ENCODE results near the gene MARVELD3.

The MARVELD3 gene

DNA sequence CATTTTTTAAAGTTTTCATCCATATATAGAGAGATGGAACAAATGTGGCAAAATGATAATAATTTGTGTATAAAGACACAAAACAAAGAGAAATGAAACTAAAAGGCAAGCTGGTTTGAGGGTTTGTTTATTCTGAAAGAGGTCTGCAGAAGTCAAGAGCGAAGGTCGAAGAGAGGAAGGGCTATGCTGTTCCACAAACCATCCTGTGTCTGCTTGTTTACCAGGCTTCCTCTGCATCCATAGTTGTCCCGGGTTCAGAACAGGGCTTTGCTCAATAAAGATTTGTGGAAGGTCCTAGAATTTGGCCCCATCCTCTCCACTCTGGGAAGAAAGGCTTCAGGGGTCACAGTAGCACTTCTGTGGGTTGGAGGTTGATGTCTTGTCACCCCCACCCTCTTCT lies 2.4 kb upstream of the MARVELD3 start:
- DNase-seq = no peak

DNA sequence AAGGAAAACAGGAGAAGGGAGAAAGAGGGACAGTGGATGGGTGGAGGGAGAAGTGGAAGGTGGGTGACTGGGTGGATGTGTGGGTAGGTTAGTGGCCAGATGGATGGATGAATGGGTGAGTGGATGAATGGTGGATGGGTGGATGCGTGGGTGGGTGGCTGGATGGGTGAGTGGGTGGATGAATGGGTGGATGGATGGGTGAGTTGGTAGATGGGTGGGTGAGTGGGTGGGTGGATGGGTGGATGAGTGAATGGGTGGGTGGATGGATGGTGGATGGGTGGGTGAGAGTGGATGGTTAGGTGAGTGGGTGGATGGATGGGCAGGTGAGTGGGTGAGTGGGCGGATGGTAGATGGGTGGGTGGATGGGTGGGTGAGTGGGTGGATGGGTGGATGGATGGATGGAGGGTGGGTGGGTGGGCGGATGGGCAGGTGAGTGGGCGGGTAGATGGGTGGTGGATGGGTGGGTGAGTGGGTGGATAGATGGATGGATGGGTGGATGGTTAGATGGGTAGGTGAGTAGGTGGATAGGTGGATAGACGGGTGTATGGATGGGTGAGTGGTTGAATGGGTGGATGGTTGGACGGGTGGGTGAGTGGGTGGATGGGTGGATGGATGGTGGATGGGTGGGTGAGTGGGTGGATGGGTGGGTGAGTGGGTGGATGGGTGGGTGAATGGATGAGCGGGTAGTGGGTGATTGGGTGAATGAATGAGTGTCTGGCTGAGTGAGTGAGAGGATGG lies 702 bp upstream of the MARVELD3 start:
- no peak for DNase-seq

- DNase-seq = peak; percentile 8
Observed at GRCh38 chr16:71626858-71627213, 852 bp downstream of the MARVELD3 start.

DNA sequence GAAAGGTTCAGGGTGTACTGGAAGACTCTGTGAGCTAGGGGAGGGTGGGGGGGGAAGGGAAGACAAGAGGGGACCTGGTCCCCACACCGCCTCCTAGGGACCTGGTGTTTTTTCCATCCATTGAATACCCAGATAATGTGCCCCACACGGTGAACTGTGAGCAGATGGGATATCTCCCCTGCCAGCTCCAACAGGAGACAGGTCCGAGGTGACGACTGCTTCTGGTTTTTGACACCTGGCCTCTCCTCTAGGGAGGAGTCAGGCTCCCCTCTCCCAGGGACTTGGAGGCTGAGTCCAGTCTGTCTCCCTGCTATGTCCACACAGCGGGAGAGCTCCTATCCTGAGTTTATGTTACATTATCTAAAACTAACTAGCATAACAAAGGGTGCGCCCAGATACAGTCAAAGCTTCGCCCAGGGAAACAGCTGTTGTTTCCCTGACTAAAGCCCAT lies 1.8 kb downstream of the MARVELD3 start:
- DNase-seq = no peak

- no peak for DNase-seq
Observed at GRCh38 chr16:71628810-71629209, 2.8 kb downstream of the MARVELD3 start.

GRCh38 chr16:71629278-71630016 lies 3.5 kb downstream of the MARVELD3 start:
- DNase-seq = no peak

DNA sequence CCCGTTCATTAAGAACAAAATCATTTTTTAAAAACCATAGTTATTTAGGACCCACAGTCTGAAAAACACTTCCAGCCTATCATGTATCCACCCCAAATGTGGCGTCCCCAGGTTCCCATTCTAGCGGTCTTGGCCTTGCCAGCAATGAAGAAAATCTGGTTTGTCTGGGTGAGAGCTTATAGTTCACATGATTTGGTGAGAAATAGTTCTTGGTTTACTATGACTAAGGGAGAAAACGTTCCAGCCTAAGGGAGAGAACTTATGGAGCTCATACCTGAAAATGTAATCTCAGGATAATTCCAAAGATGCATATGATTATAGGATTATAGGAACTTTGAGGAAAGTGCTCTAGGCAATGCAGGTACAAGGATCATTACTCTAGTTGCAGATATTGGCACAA lies 4.8 kb downstream of the MARVELD3 start:
- no peak for DNase-seq

DNA sequence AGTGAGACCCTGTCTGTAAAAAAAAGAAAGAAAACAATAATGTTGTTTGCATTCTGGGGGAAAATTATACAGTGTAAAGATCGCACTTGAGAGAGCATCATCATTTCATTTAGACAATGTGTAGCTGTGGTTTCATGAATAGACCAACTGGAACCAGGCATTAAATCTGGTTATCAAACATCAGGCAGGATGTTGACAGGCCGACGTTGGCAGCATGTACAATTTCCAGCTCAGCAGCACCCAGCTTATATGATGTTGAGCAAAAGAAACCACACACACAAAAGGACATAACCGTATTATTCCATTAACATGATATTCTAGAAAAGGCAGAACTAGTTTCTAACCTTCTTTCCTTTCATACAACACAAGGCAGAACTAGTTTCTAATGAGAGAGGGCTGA lies 5.8 kb downstream of the MARVELD3 start:
- no peak for DNase-seq

DNA sequence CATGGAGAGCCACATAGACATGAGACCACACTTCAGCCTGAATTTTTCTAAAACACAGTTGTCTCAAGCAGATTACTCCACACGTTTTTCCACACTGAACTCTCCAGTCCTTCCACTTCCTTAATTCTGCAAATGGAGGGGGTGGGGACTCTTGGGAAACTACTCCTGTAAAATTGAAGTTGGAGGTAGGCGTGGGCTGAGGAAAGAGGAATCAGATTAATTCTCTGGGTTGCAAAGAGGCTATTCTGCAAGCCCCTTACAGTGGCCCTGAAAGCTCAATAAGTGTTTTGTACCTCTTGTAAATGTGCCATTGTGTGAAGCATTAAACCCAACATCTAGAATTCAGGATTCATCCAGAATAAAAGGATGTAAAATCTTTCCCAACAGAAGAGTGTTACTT lies 9.6 kb downstream of the MARVELD3 start:
- no peak for DNase-seq

- DNase-seq = no peak
Observed at GRCh38 chr16:71637398-71637797, 11.4 kb downstream of the MARVELD3 start.

DNA sequence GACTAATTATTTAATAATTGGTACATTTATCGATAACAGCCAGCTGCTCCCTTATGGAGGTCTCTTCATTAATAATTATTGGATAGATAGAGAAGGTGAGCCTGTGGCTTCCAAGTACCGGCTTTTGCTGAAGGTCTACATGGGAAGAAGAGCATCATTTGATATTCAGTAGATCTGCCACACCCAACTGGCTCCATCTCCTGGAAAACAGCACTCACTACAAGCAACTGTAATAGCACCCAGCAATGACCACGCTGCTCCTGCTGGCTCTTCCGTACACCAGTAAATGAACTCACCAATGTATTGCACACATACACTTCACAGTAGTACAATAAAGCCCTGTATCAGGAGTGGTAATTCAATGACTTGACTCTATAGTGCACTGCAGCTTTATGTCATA lies 19.5 kb downstream of the MARVELD3 start:
- DNase-seq = no peak

DNA sequence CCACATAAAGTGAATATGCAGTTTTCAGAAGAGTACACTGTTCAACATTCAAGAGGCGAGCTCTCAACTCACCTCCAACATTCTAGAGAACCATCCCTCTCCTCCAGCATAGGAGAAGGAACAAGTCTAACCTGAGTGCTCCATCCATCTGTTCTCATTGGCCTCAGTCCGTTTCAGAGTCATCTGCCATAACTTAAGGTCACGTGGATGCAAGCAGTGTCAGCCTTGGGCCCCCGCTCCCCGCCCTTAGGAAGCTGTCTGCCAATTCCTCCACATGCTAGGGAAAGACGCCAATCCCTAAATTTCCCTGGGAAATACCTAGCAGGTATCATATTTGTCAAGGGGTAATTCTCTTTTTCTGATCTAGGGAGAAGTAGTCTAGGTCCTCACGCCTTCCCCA lies 21.4 kb downstream of the MARVELD3 start:
- DNase-seq = no peak

DNA sequence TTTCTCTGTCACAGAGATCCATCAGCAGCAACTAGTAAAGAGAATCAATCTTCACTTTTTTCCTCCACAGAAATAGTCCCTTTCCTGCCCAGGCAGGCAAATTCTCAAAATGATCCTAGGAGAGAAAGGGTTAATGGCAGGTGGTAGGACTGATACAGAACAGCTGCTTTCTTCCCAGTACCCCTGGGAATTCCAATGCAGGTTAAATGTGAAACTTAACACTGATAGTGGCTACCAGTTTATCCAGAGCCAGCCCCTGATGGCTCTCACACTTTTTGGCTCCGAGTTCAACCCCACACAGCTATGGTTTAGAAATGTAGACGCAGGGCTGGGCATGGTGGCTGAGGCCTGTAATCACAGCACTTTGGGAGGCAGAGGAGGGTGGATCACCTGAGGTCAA lies 22.2 kb downstream of the MARVELD3 start:
- DNase-seq = no peak

- DNase-seq = no peak
Observed at GRCh38 chr16:71648921-71649320, 22.9 kb downstream of the MARVELD3 start.

- DNase-seq = no peak
Observed at GRCh38 chr16:71649704-71650103, 23.7 kb downstream of the MARVELD3 start.

- no peak for DNase-seq
Observed at GRCh38 chr16:71658771-71659170, 32.8 kb downstream of the MARVELD3 start.

GRCh38 chr16:71659471-71659870 lies 33.5 kb downstream of the MARVELD3 start:
- DNase-seq = no peak

- DNase-seq = no peak
Observed at GRCh38 chr16:71666264-71666663, 40.3 kb downstream of the MARVELD3 start.

- DNase-seq = no peak
Observed at GRCh38 chr16:71666928-71667707, 41.1 kb downstream of the MARVELD3 start.

DNA sequence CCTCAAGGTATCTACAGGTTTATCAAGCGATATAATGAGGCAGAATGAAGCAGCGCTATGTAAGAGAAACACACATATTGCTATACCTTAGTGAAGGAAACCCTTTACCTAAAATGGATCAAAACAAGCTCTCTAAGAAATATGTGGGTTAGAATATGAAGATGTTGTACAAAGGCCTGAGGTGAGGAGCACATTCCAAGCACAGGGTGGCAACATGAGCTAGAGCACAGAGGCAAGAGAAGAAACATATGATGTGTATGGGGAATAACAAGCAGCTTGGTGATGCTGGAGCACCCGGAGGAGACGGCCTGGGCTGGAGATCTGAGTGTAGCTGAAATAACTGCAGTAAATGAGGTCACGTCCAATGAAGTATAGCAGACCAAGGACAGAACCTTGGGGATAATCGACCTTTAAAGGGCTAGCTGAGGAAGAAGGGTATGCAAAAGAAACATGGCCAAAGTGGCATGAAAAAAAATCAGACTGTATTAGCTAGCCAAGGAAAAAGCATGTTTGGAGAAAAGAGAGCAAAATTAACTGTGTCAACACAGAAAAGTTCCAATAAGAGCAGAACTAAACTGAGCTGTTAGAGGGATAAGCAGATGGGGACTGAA lies 44.0 kb downstream of the MARVELD3 start:
- no peak for DNase-seq

DNA sequence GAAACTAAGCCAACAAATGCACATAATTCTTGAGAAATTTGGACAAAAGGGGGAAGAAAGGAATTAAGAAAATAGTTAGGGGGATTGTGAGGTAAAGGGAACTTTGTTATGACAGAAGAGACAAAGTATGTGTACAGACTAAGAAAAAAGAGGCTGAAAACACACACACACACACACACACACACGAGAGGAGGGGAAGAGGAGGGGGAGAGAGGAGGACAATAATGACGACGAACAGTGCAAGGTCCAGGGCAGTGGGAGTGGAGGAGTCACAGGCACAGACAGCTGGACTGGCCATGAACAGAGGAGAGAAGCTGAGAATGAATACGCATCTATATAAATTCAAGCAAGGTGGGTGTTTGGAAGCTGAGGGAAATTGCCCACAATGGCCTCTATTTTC lies 44.6 kb downstream of the MARVELD3 start:
- no peak for DNase-seq

- DNase-seq = no peak
Observed at GRCh38 chr16:71671165-71671564, 45.2 kb downstream of the MARVELD3 start.

GRCh38 chr16:71672125-71672524 lies 46.1 kb downstream of the MARVELD3 start:
- no peak for DNase-seq
